K562 (cell line): ENCODE data around the gene ZCCHC24. TPM values are rescaled to one million over a fixed set of nuclear protein-coding genes. Genes with fewer than 3 reads are reported as not detected.

Experiments
- ATAC-seq: fragments of 200-7000 bp; cut with Tn5 transposase; 3 replicates; pipeline ENCODE4 v1.9.1; 2020; ENCODE audit warnings: moderate library complexity
- BruUV-seq: library from RNA; stranded (reverse); fragments of 400-500 nt; replicated peaks from 2 replicates; lab custom pipeline; 2021; lab: Mats Ljungman, UMichigan
- CTCF ChIA-PET: fragments of 300-600 bp; formaldehyde crosslinking; extraction: SDS; loops from one replicate; lab custom pipeline; 2021; ENCODE audit warnings: low intra/inter-chr PET ratio; lab: Yijun Ruan, JAX
- POLR2A ChIA-PET: fragments of 300-600, 350-650 bp; sonication (Branson Sonifier 250); formaldehyde crosslinking; extraction: SDS; loops from one replicate; lab custom pipeline; 2021; ENCODE audit warnings: antibody characterized with exemption, inconsistent platforms; lab: Yijun Ruan, JAX
- DNase-seq, 4 experiments: peaks; one replicate each; pipeline versions ENCODE4 v3.0.0 to v3.0.0-alpha.2; 2011 to 2018; ENCODE audit warnings: low spot score in 3 of 4, mixed read lengths in 3 of 4; ENCODE audit errors: extremely low read depth in 1 of 4
- FAIRE-seq: peaks from 2 replicates; lab custom pipeline; 2011; peaks lifted over from hg19 to GRCh38; lab: Jason Lieb, UNC
- H2AFZ ChIP-seq: 2 replicates; pipeline ENCODE4 v1.6.0; 2011; ENCODE audit warnings: low read depth, low read length, control low read depth, inconsistent platforms
- H3K27ac ChIP-seq: fragments of 200-600 bp; 3 replicates; pipeline ENCODE4 v1.8.0; 2011; ENCODE audit warnings: low read depth, mild to moderate bottlenecking, control low read depth, inconsistent platforms, low read length, moderate library complexity, mixed read lengths; ENCODE audit errors: extremely low read depth
- H3K27me3 ChIP-seq, 2 experiments: fragments of 300-600 bp in 1 of 2; 2 replicates in 1 of 2; 3 replicates in 1 of 2; pipeline versions ENCODE4 v1.6.0 to v1.8.0; 2011; ENCODE audit warnings: inconsistent platforms in 2 of 2, low read length in 2 of 2, mild to moderate bottlenecking in 1 of 2, mixed read lengths in 1 of 2, moderate library complexity in 1 of 2; ENCODE audit not compliant: control insufficient read depth in 2 of 2, insufficient read depth in 2 of 2
- H3K36me3 ChIP-seq: fragments of 300-600 bp; 3 replicates; pipeline ENCODE4 v1.8.0; 2011; ENCODE audit warnings: mild to moderate bottlenecking, low read length, inconsistent platforms; ENCODE audit not compliant: control insufficient read depth, insufficient read depth
- H3K4me1 ChIP-seq, 2 experiments: fragments of 200-600 bp in 1 of 2; replicated peaks in 1 of 2; 2 replicates in 1 of 2; 3 replicates in 1 of 2; pipeline versions ENCODE4 v1.5.1 to v1.8.0; 2011; ENCODE audit warnings: inconsistent platforms in 2 of 2, low read length in 2 of 2, mild to moderate bottlenecking in 1 of 2, mixed read lengths in 1 of 2, moderate library complexity in 1 of 2; ENCODE audit not compliant: control insufficient read depth in 2 of 2, insufficient read depth in 2 of 2
- H3K4me2 ChIP-seq: 2 replicates; pipeline ENCODE4 v1.6.1; 2011; ENCODE audit warnings: low read length, control low read depth, inconsistent platforms, mixed read lengths; ENCODE audit not compliant: insufficient read depth
- H3K4me3 ChIP-seq: fragments of 200-600 bp; sonication (generic), shearing (Covaris generic); 2 replicates; pipeline ENCODE4 v1.5.1; 2016; ENCODE audit warnings: control low read depth, inconsistent platforms
- H3K79me2 ChIP-seq: fragments of 200-600 bp; 3 replicates; pipeline ENCODE4 v1.8.0; 2011; ENCODE audit warnings: low read length, inconsistent platforms; ENCODE audit not compliant: control insufficient read depth, insufficient read depth
- H3K9ac ChIP-seq, 2 experiments: 2 replicates each; pipeline versions ENCODE4 v1.6.0 to v1.6.1; 2011; ENCODE audit warnings: low read depth in 2 of 2, low read length in 2 of 2, control low read depth in 1 of 2, inconsistent platforms in 1 of 2, mild to moderate bottlenecking in 1 of 2, mixed read lengths in 1 of 2; ENCODE audit not compliant: insufficient read depth in 1 of 2
- H3K9me1 ChIP-seq: one replicate; pipeline ENCODE4 v1.6.0; 2011; ENCODE audit warnings: inconsistent platforms, mild to moderate bottlenecking, low read length, moderate library complexity; ENCODE audit not compliant: control insufficient read depth, insufficient read depth
- H3K9me3 ChIP-seq: replicated peaks from 2 replicates; pipeline ENCODE4 v1.5.1; 2011; ENCODE audit warnings: low read depth, low read length, inconsistent platforms; ENCODE audit not compliant: control insufficient read depth, insufficient read depth
- H4K20me1 ChIP-seq: replicated peaks from 2 replicates; pipeline ENCODE4 v1.6.1; 2011; ENCODE audit warnings: low read length, inconsistent platforms, mixed read lengths; ENCODE audit not compliant: control insufficient read depth, insufficient read depth
- CAMTA2 ChIP-seq: fragments of 250-450 bp; sonication (Bioruptor Pico); conservative IDR thresholded peaks from 2 replicates; pipeline ENCODE4 v1.5.1; 2022
- CBX8 ChIP-seq: fragments of 200-600 bp; sonication (generic); IDR thresholded peaks from 2 replicates; pipeline ENCODE4 v1.6.1; 2012; ENCODE audit warnings: borderline replicate concordance, mixed run types, low read depth, mild to moderate bottlenecking, moderate library complexity, mixed read lengths, low read length, control low read depth, inconsistent platforms; ENCODE audit not compliant: poor library complexity, severe bottlenecking; ENCODE audit errors: extremely low read depth
- DDX20 ChIP-seq: fragments of 450-650 bp; IDR thresholded peaks from 2 replicates; pipeline ENCODE4 v1.6.1; 2016; ENCODE audit warnings: missing genetic modification characterization, low read depth, mild to moderate bottlenecking, missing compliant biosample characterization, moderate library complexity
- EGR1 ChIP-seq: fragments of 450-650 bp; conservative IDR thresholded peaks from 2 replicates; pipeline ENCODE4 v1.6.1; 2017; ENCODE audit warnings: mild to moderate bottlenecking
- ESRRA ChIP-seq: fragments of 450-650 bp; IDR thresholded peaks from 2 replicates; pipeline ENCODE4 v1.6.1; 2014; ENCODE audit warnings: low read depth, mild to moderate bottlenecking, moderate library complexity, borderline replicate concordance
- FOXA3 ChIP-seq, 2 experiments: fragments of 450-650 bp in 1 of 2; sonication (generic) in 1 of 2; formaldehyde crosslinking; IDR thresholded peaks in 1 of 2; conservative IDR thresholded peaks in 1 of 2; 2 replicates each; pipeline versions ENCODE4 v1.4.0 to v1.8.0; 2020 to 2022; ENCODE audit warnings: mild to moderate bottlenecking in 2 of 2, missing genetic modification reagents in 1 of 2
- HNRNPLL ChIP-seq: fragments of 200-400 bp; formaldehyde crosslinking; IDR thresholded peaks from 2 replicates; pipeline ENCODE4 v1.6.1; 2017; ENCODE audit warnings: low read length, low read depth, mild to moderate bottlenecking; ENCODE audit not compliant: poor library complexity, severe bottlenecking
- NFIC ChIP-seq: fragments of 450-650 bp; IDR thresholded peaks from 2 replicates; pipeline ENCODE4 v1.6.1; 2017; ENCODE audit warnings: mild to moderate bottlenecking, inconsistent platforms
- TAF7 ChIP-seq: fragments of 450-650 bp; IDR thresholded peaks from 2 replicates; pipeline ENCODE4 v1.6.1; 2016; ENCODE audit warnings: missing genetic modification characterization, missing compliant biosample characterization
- ZNF232 ChIP-seq: sonication (generic); formaldehyde crosslinking; IDR thresholded peaks from 2 replicates; pipeline ENCODE4 v1.8.0; 2022; ENCODE audit warnings: mild to moderate bottlenecking, missing genetic modification reagents
- ZNF253 ChIP-seq: fragments of 250-450 bp; sonication (Bioruptor Pico); conservative IDR thresholded peaks from 2 replicates; pipeline ENCODE4 v1.6.1; 2021; ENCODE audit warnings: mild to moderate bottlenecking
- ZNF282 ChIP-seq: sonication (generic); formaldehyde crosslinking; IDR thresholded peaks from 2 replicates; pipeline ENCODE4 v1.8.1; 2023; ENCODE audit warnings: missing genetic modification reagents
- WGBS: fragments of 100-300 bp; shearing (Covaris generic); methylation state at CpG from one replicate; pipeline ENCODE4 v1.1.6; 2016; ENCODE audit warnings: low coverage, mixed read lengths; ENCODE audit not compliant: insufficient coverage; ENCODE audit errors: missing lambda C conversion rate; 5-methylcytosine and 5-hydroxymethylcytosine counted together
- in situ Hi-C: fragments of 300-500 bp; cut with MboI; formaldehyde crosslinking; loops from 4 replicates; pipeline ENCODE4 v1.15.0; 2018; ENCODE audit warnings: inconsistent platforms, mixed read lengths
- intact Hi-C: fragments of 100-400 bp; cut with micrococcal nuclease; formaldehyde crosslinking; loops from 2 replicates; pipeline ENCODE4 v1.14.2; 2022
- polyA plus RNA-seq, 8 experiments: library from polyadenylated mRNA; depleted of rRNA in 4 of 8; stranded (reverse) in 5 of 8; unstranded in 3 of 8; fragments of >200 nt; fragmentation: Nextera tagmentation in 2 of 8; fragmentation: Illumina TruSeq in 1 of 8; extraction: Ambion mirVana in 2 of 8; extraction: Trizol in 1 of 8; gene quantifications; 2 replicates each; pipeline versions ENCODE4 v1.2.1 to v1.2.3, GENCODE V29; 2011 to 2014; ENCODE audit warnings: inconsistent platforms in 1 of 8, missing spikeins in 1 of 8
- total RNA-seq, 7 experiments: library from RNA; depleted of rRNA in 6 of 7; stranded (reverse); fragments of >200 nt in 6 of 7; fragmentation: Illumina TruSeq in 2 of 7; extraction: Trizol in 2 of 7; gene quantifications; 2 replicates each; pipeline versions ENCODE4 v1.2.1 to v1.2.3, GENCODE V29; 2011 to 2021; ENCODE audit warnings: low replicate concordance in 1 of 7
- TF ChIP-seq, protein P1 (sequence below): sonication (generic); formaldehyde crosslinking; IDR thresholded peaks from 2 replicates; pipeline ENCODE4 v1.8.0; 2022; ENCODE audit warnings: mild to moderate bottlenecking, missing genetic modification reagents, borderline replicate concordance

ZCCHC24 gene
- total and polyA plus RNA-seq, 9 of the 15 experiments (the other 6 are each of a cell fraction or from before 2014, with no cell fraction given) = 0.84 to 11.0 (median 4.6) TPM

DNA sequence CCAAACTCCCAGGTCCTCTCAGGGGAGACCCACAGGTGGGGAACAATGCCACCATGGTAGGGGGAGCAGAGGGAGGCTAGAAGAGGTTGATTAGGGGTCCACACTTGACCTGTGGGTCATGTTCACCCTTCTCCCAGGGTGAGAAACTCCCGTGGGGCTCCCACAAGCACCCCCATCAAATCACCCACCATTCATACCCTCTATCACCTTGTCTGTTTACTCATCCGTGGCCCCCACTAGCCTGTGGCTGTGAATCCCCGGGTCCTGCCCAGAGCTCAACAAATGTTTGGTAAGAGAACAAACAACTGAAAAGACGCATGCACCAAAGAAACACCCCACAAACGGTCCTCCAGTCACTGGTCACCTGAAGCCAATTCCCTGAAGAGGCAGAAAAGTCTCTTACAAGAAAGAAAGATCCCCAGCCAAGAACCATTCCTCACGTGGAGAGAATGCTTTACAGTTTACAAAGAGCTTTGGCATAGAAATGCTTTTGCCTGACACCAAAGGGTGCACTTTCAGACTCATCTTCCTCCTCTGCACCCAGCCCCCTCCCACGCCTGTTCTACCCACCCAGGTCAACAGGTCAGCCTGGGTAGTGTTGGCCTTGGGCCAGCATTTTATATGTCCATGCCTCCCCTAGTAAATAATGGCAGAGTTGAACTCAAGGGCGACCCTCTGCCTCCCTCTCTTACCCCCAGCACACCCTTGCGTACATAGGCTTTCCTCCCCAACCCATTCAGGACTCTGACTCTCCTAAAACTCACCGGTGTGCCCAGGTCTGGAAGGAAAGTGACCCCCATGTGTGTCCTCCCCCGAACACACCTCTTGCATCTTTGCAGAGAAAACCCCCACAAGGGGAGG, 1.9 kb downstream of the ZCCHC24 start:
- Histone ChIP-seq H3K27me3 (no peaks in the 10 kb centered on the region), H3K4me3 (peak overlapping the region; percentile 59; the same call in 1 of the 2 replicates), H3K4me2 (peak overlapping the region; percentile 84), H3K9me1 (peaks cover 12% of the 10 kb centered on the region), H3K27ac (0 out of 3 replicates have a peak overlapping the region, but pooled peaks have one; percentile 13), H3K4me1 (peaks cover 34 to 53% of the 10 kb centered on the region in 2 experiments), H3K36me3 (no peaks in the 10 kb centered on the region), H3K79me2 (peaks cover 16% of the 10 kb centered on the region; the same call in 2 of the 3 replicates), H3K9ac (peak overlapping the region; percentile 53 to 94; a peak in 2 of 4 replicates), H2AFZ (no peak overlapping the region), H4K20me1 (peaks cover 24% of the 10 kb centered on the region), H3K9me3 (no peaks in the 10 kb centered on the region)
- BruUV-seq = TSS peak; percentile 51
- ChIA-PET POLR2A (interaction anchor here (0.6 to 3.2 kb wide), 7 partner anchors 9 to 1424 kb away, joined by 3 to 11 read pairs (median 4); no protein-coding TSS in a partner anchor), CTCF (no interaction called here)
- no peak for TF ChIP-seq ESRRA
- TF ChIP-seq HNRNPLL = peak; percentile 4
- no peak for TF ChIP-seq DDX20 (tag)
- TF ChIP-seq CBX8 = no peak
- TF ChIP-seq, protein P1, sequence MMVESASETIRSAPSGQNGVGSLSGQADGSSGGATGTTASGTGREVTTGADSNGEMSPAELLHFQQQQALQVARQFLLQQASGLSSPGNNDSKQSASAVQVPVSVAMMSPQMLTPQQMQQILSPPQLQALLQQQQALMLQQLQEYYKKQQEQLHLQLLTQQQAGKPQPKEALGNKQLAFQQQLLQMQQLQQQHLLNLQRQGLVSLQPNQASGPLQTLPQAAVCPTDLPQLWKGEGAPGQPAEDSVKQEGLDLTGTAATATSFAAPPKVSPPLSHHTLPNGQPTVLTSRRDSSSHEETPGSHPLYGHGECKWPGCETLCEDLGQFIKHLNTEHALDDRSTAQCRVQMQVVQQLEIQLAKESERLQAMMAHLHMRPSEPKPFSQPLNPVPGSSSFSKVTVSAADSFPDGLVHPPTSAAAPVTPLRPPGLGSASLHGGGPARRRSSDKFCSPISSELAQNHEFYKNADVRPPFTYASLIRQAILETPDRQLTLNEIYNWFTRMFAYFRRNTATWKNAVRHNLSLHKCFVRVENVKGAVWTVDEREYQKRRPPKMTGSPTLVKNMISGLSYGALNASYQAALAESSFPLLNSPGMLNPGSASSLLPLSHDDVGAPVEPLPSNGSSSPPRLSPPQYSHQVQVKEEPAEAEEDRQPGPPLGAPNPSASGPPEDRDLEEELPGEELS (CRISPR knock-in tag) = 0 out of 2 replicates have a peak, but pooled peaks have one; percentile 47
- 0 out of 2 replicates have a peak, but pooled peaks have one; percentile 7 for TF ChIP-seq ZNF232
- TF ChIP-seq ZNF282 = no peak
- peak; percentile 94 for TF ChIP-seq NFIC
- 0 out of 4 replicates have a peak, but pooled peaks of 1 of the 2 experiments have one; percentile 51 for TF ChIP-seq FOXA3 (CRISPR knock-in tag; conservative IDR thresholded peaks at IDR 0.05 in 1 of 2, IDR thresholded peaks at IDR 0.05 in 1 of 2)
- TF ChIP-seq TAF7 = no peak
- no peak for TF ChIP-seq ZNF253 (CRISPR knock-in tag)
- TF ChIP-seq EGR1 = peak; percentile 66; the same call in 1 of the 2 replicates
- no peak for TF ChIP-seq CAMTA2 (CRISPR knock-in tag)
- intact Hi-C loops (loop anchor here (2.0 kb wide), 1 partner anchor 53 kb away; no protein-coding TSS in a partner anchor), in situ Hi-C loops (no loop called here)
- FAIRE-seq = no peak
- ATAC-seq = no peak
- 43% methylated on average over 11 of the region's 11 CpGs for WGBS
- no peak for DNase-seq
